Immature natural killer cell (primary cell): ENCODE measurements around the gene ADNP. TPM values are rescaled to one million over a fixed set of nuclear protein-coding genes. Genes with fewer than 3 reads are reported as not detected.

Experiments used
- DNase-seq, 3 donors: peaks; one replicate each; pipeline ENCODE4 v3.0.0; 2022; ENCODE audit warnings: mixed read lengths in 1 of 3
- H3K27ac Mint-ChIP-seq, 6 donors: one replicate each; pipeline ENCODE4 v1.8.0; 2020; ENCODE audit warnings: mixed read lengths in 6 of 6, mild to moderate bottlenecking in 5 of 6, inconsistent platforms in 4 of 6, moderate library complexity in 3 of 6
- H3K27me3 Mint-ChIP-seq, 3 donors: one replicate each; pipeline ENCODE4 v1.8.0; 2020 to 2021; ENCODE audit warnings: low read depth in 3 of 3, mild to moderate bottlenecking in 3 of 3, mixed read lengths in 3 of 3, moderate library complexity in 3 of 3, inconsistent platforms in 1 of 3
- H3K36me3 Mint-ChIP-seq, 3 donors: one replicate each; pipeline ENCODE4 v1.8.0; 2020; ENCODE audit warnings: mixed read lengths in 3 of 3, inconsistent platforms in 2 of 3, mild to moderate bottlenecking in 2 of 3
- H3K4me1 Mint-ChIP-seq, 2 donors: one replicate each; pipeline ENCODE4 v1.8.0; 2020; ENCODE audit warnings: inconsistent platforms in 2 of 2, mild to moderate bottlenecking in 2 of 2, mixed read lengths in 2 of 2, moderate library complexity in 1 of 2
- H3K4me3 Mint-ChIP-seq, 5 donors: one replicate each; pipeline ENCODE4 v1.8.0; 2020; ENCODE audit warnings: mild to moderate bottlenecking in 5 of 5, mixed read lengths in 5 of 5, inconsistent platforms in 3 of 5, moderate library complexity in 3 of 5
- H3K9me3 Mint-ChIP-seq, 6 donors: one replicate each; pipeline ENCODE4 v1.8.0; 2020; ENCODE audit warnings: mild to moderate bottlenecking in 6 of 6, mixed read lengths in 6 of 6, inconsistent platforms in 4 of 6, moderate library complexity in 3 of 6
- polyA plus RNA-seq, 3 donors: library from polyadenylated mRNA; unstranded; fragments of 300-500 nt; fragmentation: Illumina TruSeq; gene quantifications; one replicate each; pipeline ENCODE4 v1.2.3, GENCODE V29; 2021

The ADNP gene
- polyA plus RNA-seq, 3 donors from 2014 or later: 3.0 to 8.4 (median 3.8) TPM

DNA sequence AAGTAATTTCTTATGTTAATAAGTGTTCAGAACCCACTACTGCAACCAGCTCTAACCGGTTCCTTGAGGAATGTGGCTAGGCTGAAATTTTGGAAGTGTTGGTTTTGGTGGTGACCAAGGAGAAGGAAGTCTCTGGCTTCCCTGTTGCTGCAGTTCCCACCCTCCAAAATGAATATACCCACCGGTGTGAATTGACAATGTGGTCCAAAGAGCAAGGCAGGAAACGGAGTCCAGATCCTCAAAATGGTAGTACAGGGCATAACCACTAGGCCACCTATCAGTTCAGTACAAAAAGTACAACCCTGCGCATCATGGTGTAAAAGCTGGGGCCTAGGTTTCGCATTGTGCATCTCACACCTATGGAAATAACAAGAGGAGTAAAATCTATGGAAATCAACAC lies 2.8 kb downstream of the ADNP start:
- H3K4me3 Mint-ChIP-seq: peak overlapping the region; percentile 89 to 96 (median 91)
- no peaks in the 10 kb centered on the region for H3K9me3 Mint-ChIP-seq
- H3K27me3 Mint-ChIP-seq: peaks cover 12 to 26% (median 16%) of the 10 kb centered on the region in 3 donors
- peak overlapping the region; percentile 61 to 98 (median 91) for H3K27ac Mint-ChIP-seq
- peaks cover 0 to 8% (median 4%) of the 10 kb centered on the region in 3 donors for H3K36me3 Mint-ChIP-seq
- H3K4me1 Mint-ChIP-seq: peaks cover 63 to 66% of the 10 kb centered on the region in 2 donors
- no peak for DNase-seq

DNA sequence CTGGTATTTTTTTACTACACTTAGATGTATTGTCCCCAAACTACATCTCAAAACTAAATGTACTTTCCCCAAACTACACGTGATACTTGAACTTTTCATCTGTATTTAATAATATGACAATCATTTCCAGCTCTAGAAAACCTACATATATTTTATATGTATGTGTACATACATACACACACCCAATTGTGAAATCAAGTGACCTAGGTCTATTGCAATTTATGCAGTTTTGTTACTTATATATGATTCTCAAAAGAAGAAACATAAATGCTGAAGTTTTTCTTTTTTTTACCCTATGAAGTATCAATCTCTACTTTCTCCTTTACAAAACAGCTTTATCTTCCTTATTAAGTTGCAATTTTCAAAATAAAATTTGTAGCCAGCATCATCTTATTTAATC lies 4.7 kb downstream of the ADNP start:
- H3K36me3 Mint-ChIP-seq: peaks cover 0 to 8% (median 4%) of the 10 kb centered on the region in 3 donors
- H3K27me3 Mint-ChIP-seq: peaks cover 12 to 21% (median 14%) of the 10 kb centered on the region in 3 donors
- peaks cover 64 to 83% of the 10 kb centered on the region in 2 donors for H3K4me1 Mint-ChIP-seq
- no peak overlapping the region for H3K4me3 Mint-ChIP-seq
- no peaks in the 10 kb centered on the region for H3K9me3 Mint-ChIP-seq
- peak overlapping the region in 2 of 6 donors; percentile 5 to 33 for H3K27ac Mint-ChIP-seq
- DNase-seq: no peak

- peaks cover 75 to 96% of the 10 kb centered on the region in 2 donors for H3K4me1 Mint-ChIP-seq
- peaks cover 0 to 4% (median 3%) of the 10 kb centered on the region in 3 donors for H3K36me3 Mint-ChIP-seq
- no peak for DNase-seq
- no peak overlapping the region for H3K4me3 Mint-ChIP-seq
- peak overlapping the region in 2 of 6 donors; percentile 34 to 49 for H3K27ac Mint-ChIP-seq
- no peaks in the 10 kb centered on the region for H3K9me3 Mint-ChIP-seq
- peaks cover 2 to 9% (median 2%) of the 10 kb centered on the region in 3 donors for H3K27me3 Mint-ChIP-seq
These were observed 6.8 kb downstream of the ADNP start for GRCh38 chr20:50924261-50924920.

DNA sequence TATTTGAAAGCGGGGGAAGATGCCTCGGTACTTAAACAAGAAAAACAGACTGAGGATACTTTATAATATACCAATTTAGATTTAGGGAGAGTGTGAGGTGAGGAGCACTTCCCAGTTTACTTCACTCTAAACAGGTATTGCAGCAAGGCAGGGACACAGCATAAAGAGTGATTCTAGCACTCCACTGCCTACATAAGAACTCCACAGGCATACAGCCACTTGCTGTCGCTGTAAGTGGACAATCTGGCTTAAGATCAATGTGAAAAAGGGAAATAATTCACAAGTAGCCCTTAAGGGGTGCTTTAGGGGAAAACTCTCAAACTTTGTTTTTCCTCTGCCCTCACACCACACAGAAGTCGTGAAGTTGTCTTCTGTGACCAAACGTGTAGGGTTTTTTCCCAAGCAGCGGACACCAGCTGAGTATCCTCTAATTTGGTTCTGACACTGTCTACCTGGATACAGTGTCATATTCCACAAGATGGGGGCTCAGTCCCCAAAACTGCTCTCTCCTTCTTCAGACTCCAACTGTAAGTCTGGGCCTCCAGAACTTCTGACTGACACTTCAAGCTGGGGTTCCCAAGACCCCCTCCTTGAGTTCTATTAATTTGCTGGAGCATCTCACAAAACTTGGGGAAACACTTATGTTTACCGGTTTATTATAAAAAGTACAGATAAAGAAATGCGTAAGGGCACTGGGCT lies 9.3 kb downstream of the ADNP start:
- DNase-seq: no peak
- Mint-ChIP-seq H3K9me3 (no peaks in the 10 kb centered on the region), H3K36me3 (no peaks in the 10 kb centered on the region), H3K4me1 (peaks cover 70 to 96% of the 10 kb centered on the region in 2 donors), H3K27ac (peak overlapping the region in 5 of 6 donors; percentile 26 to 68 (median 48)), H3K4me3 (no peak overlapping the region), H3K27me3 (peaks cover 0 to 6% (median 0%) of the 10 kb centered on the region in 3 donors)

DNA sequence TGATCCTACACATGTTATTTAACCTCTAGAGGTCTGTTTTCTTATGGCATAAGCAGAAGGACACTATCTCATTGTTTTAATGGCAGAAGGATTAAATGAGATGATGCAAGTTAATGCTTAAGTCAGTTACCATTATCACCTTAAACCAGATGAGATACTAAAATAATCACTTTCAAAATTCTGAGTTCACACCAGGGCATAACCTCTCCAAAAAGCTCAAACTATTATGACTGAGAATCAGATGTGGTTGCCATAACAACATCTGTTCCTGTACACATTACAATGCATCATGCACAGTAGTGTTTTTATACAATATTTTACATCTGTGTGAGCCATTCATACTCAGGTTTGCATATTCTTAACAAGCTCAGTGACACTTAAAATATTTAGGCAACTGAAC lies 10.2 kb downstream of the ADNP start:
- Mint-ChIP-seq H3K9me3 (no peaks in the 10 kb centered on the region), H3K4me3 (no peak overlapping the region), H3K27ac (peak overlapping the region in 4 of 6 donors; percentile 57 to 75 (median 63)), H3K27me3 (peaks cover 0 to 6% (median 1%) of the 10 kb centered on the region in 3 donors), H3K4me1 (peaks cover 77 to 96% of the 10 kb centered on the region in 2 donors), H3K36me3 (no peaks in the 10 kb centered on the region)
- no peak for DNase-seq

- no peak for DNase-seq
- Mint-ChIP-seq H3K36me3 (no peaks in the 10 kb centered on the region), H3K9me3 (no peaks in the 10 kb centered on the region), H3K27ac (peak overlapping the region in 5 of 6 donors; percentile 8 to 78 (median 34)), H3K4me3 (no peak overlapping the region), H3K4me1 (peaks cover 75 to 96% of the 10 kb centered on the region in 2 donors), H3K27me3 (peaks cover 0 to 1% (median 0%) of the 10 kb centered on the region in 3 donors)
These were observed 11.7 kb downstream of the ADNP start for GRCh38 chr20:50919567-50919966.

GRCh38 chr20:50918403-50918802 lies 12.8 kb downstream of the ADNP start:
- H3K27ac Mint-ChIP-seq: peak overlapping the region in 2 of 6 donors; percentile 42 to 79
- DNase-seq: no peak

DNA sequence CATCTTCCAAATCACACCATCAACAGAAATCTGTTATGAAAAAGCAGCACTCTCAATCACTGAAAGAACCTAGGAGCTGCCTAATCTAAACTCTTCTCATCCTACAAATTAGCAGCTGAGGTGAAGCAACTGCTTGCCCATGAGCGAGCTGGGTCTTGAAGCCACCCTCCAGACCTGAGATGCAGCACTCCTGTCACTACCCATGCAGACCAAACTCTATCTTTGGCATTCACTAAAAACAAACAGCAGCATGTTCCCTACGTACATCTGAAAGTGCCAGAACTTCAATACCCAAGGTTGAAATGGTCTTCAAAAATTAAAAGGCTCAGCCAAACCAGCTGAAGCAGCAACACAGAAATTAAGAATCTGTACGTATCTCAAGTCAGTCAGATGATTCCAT lies 14.3 kb downstream of the ADNP start:
- no peaks in the 10 kb centered on the region for H3K9me3 Mint-ChIP-seq
- peaks cover 0 to 1% (median 0%) of the 10 kb centered on the region in 3 donors for H3K27me3 Mint-ChIP-seq
- H3K4me3 Mint-ChIP-seq: peak overlapping the region in 1 of 5 donors; percentile 18
- H3K27ac Mint-ChIP-seq: peak overlapping the region; percentile 18 to 79 (median 66)
- H3K4me1 Mint-ChIP-seq: peaks cover 79 to 98% of the 10 kb centered on the region in 2 donors
- DNase-seq: no peak
- H3K36me3 Mint-ChIP-seq: no peaks in the 10 kb centered on the region

More at GRCh38 chr20:50918403-50918802, 12.8 kb downstream of the ADNP start:
- Mint-ChIP-seq H3K4me1 (peaks cover 78 to 97% of the 10 kb centered on the region in 2 donors), H3K27me3 (peaks cover 0 to 1% (median 0%) of the 10 kb centered on the region in 3 donors), H3K9me3 (no peaks in the 10 kb centered on the region), H3K36me3 (no peaks in the 10 kb centered on the region), H3K4me3 (no peak overlapping the region)

DNA sequence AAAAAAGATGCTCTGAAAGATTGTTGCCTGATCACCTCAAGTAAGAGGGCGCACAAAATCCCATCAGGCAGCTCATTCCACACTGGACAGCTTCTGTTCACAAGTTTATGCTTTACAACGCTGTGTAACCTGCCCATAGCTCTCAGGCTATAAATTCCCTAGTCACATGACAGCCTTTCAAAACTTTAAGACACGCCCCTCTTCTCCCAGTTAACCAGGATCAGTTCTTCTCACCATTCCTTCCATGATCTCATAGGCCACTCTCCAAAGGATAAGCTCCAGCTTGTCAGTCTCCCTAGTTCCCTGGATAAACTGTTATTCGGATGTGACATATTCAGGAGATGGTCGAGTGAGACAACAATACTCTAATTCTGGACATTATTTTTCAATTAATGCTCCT lies 15.0 kb downstream of the ADNP start:
- Mint-ChIP-seq H3K9me3 (no peaks in the 10 kb centered on the region), H3K4me1 (peaks cover 80 to 98% of the 10 kb centered on the region in 2 donors), H3K4me3 (no peak overlapping the region), H3K27me3 (peaks cover 0 to 1% (median 0%) of the 10 kb centered on the region in 3 donors), H3K36me3 (no peaks in the 10 kb centered on the region), H3K27ac (peak overlapping the region; percentile 2 to 78 (median 54))
- no peak for DNase-seq

GRCh38 chr20:50915424-50915823 lies 15.8 kb downstream of the ADNP start:
- Mint-ChIP-seq H3K27me3 (peaks cover 0 to 1% (median 0%) of the 10 kb centered on the region in 3 donors), H3K36me3 (no peaks in the 10 kb centered on the region), H3K27ac (peak overlapping the region in 4 of 6 donors; percentile 27 to 76 (median 60)), H3K4me1 (peaks cover 77 to 98% of the 10 kb centered on the region in 2 donors), H3K4me3 (peak overlapping the region in 1 of 5 donors; percentile 31), H3K9me3 (no peaks in the 10 kb centered on the region)
- DNase-seq: no peak

DNA sequence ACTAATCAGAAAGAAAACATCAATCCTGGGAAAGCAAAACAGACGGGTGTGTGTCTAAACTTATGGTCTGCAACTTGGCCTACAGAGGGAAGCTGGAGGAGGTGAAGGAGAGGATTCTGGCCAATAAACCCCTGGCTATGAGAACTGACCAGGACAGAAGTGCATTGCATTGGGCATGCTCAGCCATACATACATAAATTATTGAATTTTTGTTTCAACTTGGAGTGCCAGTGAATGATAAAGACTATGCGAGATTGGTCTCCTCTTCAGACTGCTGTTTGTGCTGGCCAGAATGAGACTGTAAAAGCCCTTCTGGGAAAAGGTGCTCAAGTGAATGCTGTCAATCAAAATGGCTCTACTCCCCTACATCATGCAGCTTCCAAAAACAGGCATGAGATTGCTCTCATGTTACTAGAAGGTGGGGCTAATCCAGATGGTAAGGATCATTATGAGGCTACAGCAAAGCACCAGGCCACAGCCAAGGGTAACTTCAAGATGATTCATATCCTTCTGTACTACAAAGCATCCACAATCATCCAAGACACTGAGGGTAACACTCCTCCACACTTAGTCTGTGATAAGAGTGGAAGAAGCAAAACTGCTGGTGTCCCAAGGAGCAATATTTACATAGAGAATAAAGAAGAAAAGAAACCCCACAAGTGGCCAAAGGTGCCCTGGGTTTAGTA lies 17.4 kb downstream of the ADNP start:
- H3K36me3 Mint-ChIP-seq: no peaks in the 10 kb centered on the region
- H3K9me3 Mint-ChIP-seq: no peaks in the 10 kb centered on the region
- peak overlapping the region; percentile 34 to 78 (median 60) for H3K27ac Mint-ChIP-seq
- H3K4me3 Mint-ChIP-seq: no peak overlapping the region
- peaks cover 78 to 98% of the 10 kb centered on the region in 2 donors for H3K4me1 Mint-ChIP-seq
- H3K27me3 Mint-ChIP-seq: peaks cover 0 to 3% (median 0%) of the 10 kb centered on the region in 3 donors
- no peak for DNase-seq

GRCh38 chr20:50911716-50912115 lies 19.5 kb downstream of the ADNP start:
- no peaks in the 10 kb centered on the region for H3K36me3 Mint-ChIP-seq
- no peak for DNase-seq
- peaks cover 0 to 3% (median 0%) of the 10 kb centered on the region in 3 donors for H3K27me3 Mint-ChIP-seq
- peak overlapping the region; percentile 14 to 85 (median 54) for H3K27ac Mint-ChIP-seq
- no peak overlapping the region for H3K4me3 Mint-ChIP-seq
- H3K4me1 Mint-ChIP-seq: peaks cover 72 to 91% of the 10 kb centered on the region in 2 donors
- no peaks in the 10 kb centered on the region for H3K9me3 Mint-ChIP-seq

DNA sequence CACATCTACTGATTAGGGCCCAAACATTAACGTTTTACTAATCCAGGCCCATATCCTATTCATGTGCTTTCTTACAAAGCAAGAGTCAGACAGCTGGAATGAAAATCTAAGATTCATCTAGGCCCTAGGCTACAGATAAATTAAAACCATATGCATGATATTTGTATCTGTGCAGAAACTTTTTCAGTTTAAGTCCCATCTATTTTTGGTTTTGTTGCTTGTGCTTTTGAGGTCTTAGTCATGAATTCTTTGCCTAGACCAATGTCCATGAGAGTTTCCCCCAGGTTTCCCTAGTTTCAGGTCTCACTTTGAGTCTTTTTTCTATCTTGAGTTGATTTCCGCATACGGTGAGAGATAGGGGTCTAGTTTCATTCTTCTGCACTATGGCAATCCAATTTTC lies 20.2 kb downstream of the ADNP start:
- no peak for DNase-seq
- H3K9me3 Mint-ChIP-seq: no peaks in the 10 kb centered on the region
- peaks cover 71 to 90% of the 10 kb centered on the region in 2 donors for H3K4me1 Mint-ChIP-seq
- H3K36me3 Mint-ChIP-seq: no peaks in the 10 kb centered on the region
- peak overlapping the region in 5 of 6 donors; percentile 49 to 85 (median 62) for H3K27ac Mint-ChIP-seq
- H3K27me3 Mint-ChIP-seq: peaks cover 0 to 1% (median 0%) of the 10 kb centered on the region in 3 donors
- peak overlapping the region in 1 of 5 donors; percentile 30 for H3K4me3 Mint-ChIP-seq
